ENCODE measurements around the gene AK6.
"Not testable (repeated sequence)": the region's sequence is repeated elsewhere in the genome, so short reads cannot be mapped to it uniquely, and the experiment has no call there.

The AK6 gene

GRCh38 chr5:69369340-69370121, at the start of gene AK6, which contains the start of the genes RAD17 and TAF9:
Gene AK6, minus strand, starts transcription at chr5:69369520. Its CDS starts 30 bp downstream, at chr5:69369490.
Gene RAD17, plus strand, starts transcription at chr5:69369818. Its CDS starts 2,391 bp downstream, at chr5:69372209.
Gene TAF9, minus strand, starts transcription at chr5:69369520. Its CDS starts 3,783 bp downstream, at chr5:69365737.
- peak; percentile 74 to 84 for DNase-seq (ENCODE audit: low read depth in 2 of 2)

GRCh38 chr5:69418554-69418953, 49.2 kb upstream of the AK6 start:
- DNase-seq (ENCODE audit: low read depth in 2 of 2) = no peak

- no peak for DNase-seq (ENCODE audit: low read depth in 2 of 2)
Measured at GRCh38 chr5:69416699-69417098, 47.4 kb upstream of the AK6 start.

- no peak for DNase-seq (ENCODE audit: low read depth in 2 of 2)
Measured at GRCh38 chr5:69416180-69416579, 46.9 kb upstream of the AK6 start.

- DNase-seq (ENCODE audit: low read depth in 2 of 2) = no peak
Measured at GRCh38 chr5:69415584-69415958, 46.3 kb upstream of the AK6 start.

GRCh38 chr5:69414885-69415583, 45.7 kb upstream of the AK6 start, which contains the start of gene MARVELD2:
Gene MARVELD2, plus strand, starts transcription at chr5:69415116. Its CDS starts 4,270 bp downstream, at chr5:69419386.
- peak in 1 of 2 donors; percentile 9 for DNase-seq (ENCODE audit: low read depth in 2 of 2)

- DNase-seq (ENCODE audit: low read depth in 2 of 2) = no peak
Measured at GRCh38 chr5:69404659-69405330, 35.5 kb upstream of the AK6 start.

GRCh38 chr5:69378376-69378775, 9.1 kb upstream of the AK6 start:
- no peak for DNase-seq (ENCODE audit: low read depth in 2 of 2)

- no peak for DNase-seq (ENCODE audit: low read depth in 2 of 2)
Measured at GRCh38 chr5:69374911-69375446, 5.7 kb upstream of the AK6 start.

GRCh38 chr5:69372394-69372793, 3.1 kb upstream of the AK6 start:
- no peak for DNase-seq (ENCODE audit: low read depth in 2 of 2)

GRCh38 chr5:69370335-69370734, 1.0 kb upstream of the AK6 start:
- not testable (repeated sequence) for DNase-seq (ENCODE audit: low read depth in 2 of 2)

- no peak for DNase-seq (ENCODE audit: low read depth in 2 of 2)
Measured at GRCh38 chr5:69368458-69369339, 621 bp downstream of the AK6 start.

GRCh38 chr5:69367697-69368279, 1.5 kb downstream of the AK6 start:
- DNase-seq (ENCODE audit: low read depth in 2 of 2) = no peak

- no peak for DNase-seq (ENCODE audit: low read depth in 2 of 2)
Measured at GRCh38 chr5:69364850-69365249, 4.5 kb downstream of the AK6 start.

GRCh38 chr5:69364414-69364813, 4.9 kb downstream of the AK6 start:
- DNase-seq (ENCODE audit: low read depth in 2 of 2) = no peak

GRCh38 chr5:69360442-69360841, 8.9 kb downstream of the AK6 start:
- no peak for DNase-seq (ENCODE audit: low read depth in 2 of 2)

- DNase-seq (ENCODE audit: low read depth in 2 of 2) = no peak
Measured at GRCh38 chr5:69359699-69360098, 9.6 kb downstream of the AK6 start.

GRCh38 chr5:69350664-69351063, 18.7 kb downstream of the AK6 start:
- no peak for DNase-seq (ENCODE audit: low read depth in 2 of 2)

- DNase-seq (ENCODE audit: low read depth in 2 of 2) = no peak
Measured at GRCh38 chr5:69343083-69343482, 26.2 kb downstream of the AK6 start.

GRCh38 chr5:69341520-69342161, 27.7 kb downstream of the AK6 start:
- no peak for DNase-seq (ENCODE audit: low read depth in 2 of 2)
